Stomach (tissue), 9 donors: Measurements from ENCODE around the gene MRPL12. TPM values are rescaled to one million over a fixed set of nuclear protein-coding genes. Genes with fewer than 3 reads are reported as not detected.

Experiments used
- DNase-seq, 2 donors: peaks; one replicate each; pipeline versions ENCODE4 v3.0.0 to v3.0.0-alpha.2; 2013 to 2019
- H3K27ac ChIP-seq, 5 donors: fragments of 200-600 bp in 4 of 5; sonication (generic) in 4 of 5; one replicate each; pipeline ENCODE4 v1.5.1; 2013 to 2019; ENCODE audit warnings: mild to moderate bottlenecking in 1 of 5, moderate library complexity in 1 of 5
- H3K27me3 ChIP-seq, 3 donors: fragments of 200-600 bp; sonication (generic); one replicate each; pipeline ENCODE4 v1.5.1; 2017 to 2019; ENCODE audit warnings: mixed run types in 1 of 3
- H3K36me3 ChIP-seq, 4 donors: fragments of 200-600 bp; sonication (generic); 1 replicate in 3 of 4; 2 replicates in 1 of 4; pipeline ENCODE4 v1.5.1; 2016 to 2019
- H3K4me1 ChIP-seq, 4 donors: fragments of 200-600 bp; sonication (generic); one replicate each; pipeline ENCODE4 v1.5.1; 2016 to 2019
- H3K4me3 ChIP-seq, 4 donors: fragments of 200-600 bp; sonication (generic) in 3 of 4; one replicate each; pipeline ENCODE4 v1.5.1; 2016 to 2019; ENCODE audit warnings: mild to moderate bottlenecking in 1 of 4
- H3K9me3 ChIP-seq, 4 donors: fragments of 200-600 bp; sonication (generic); one replicate each; pipeline ENCODE4 v1.5.1; 2016 to 2019
- EP300 ChIP-seq: sonication (generic); formaldehyde crosslinking; IDR thresholded peaks from one replicate; pipeline ENCODE4 v1.6.1; 2017; ENCODE audit warnings: antibody characterized with exemption
- POLR2A ChIP-seq, 4 donors: fragments of 450-650 bp; IDR thresholded peaks; one replicate each; pipeline ENCODE4 v1.6.1; 2016; ENCODE audit warnings: antibody characterized with exemption in 4 of 4, control low read depth in 2 of 4, mild to moderate bottlenecking in 1 of 4, moderate library complexity in 1 of 4
- POLR2AphosphoS5 ChIP-seq, 3 donors: sonication (generic); formaldehyde crosslinking; IDR thresholded peaks; one replicate each; pipeline ENCODE4 v1.6.1; 2016; ENCODE audit warnings: antibody characterized with exemption in 3 of 3
- WGBS, 5 donors: extraction: QIAGEN DNeasy Blood & Tissue Kit in 3 of 5; methylation state at CpG; one replicate each; pipeline versions ENCODE4 v1.1.5 to v1.1.7; 2013 to 2018; 5-methylcytosine and 5-hydroxymethylcytosine counted together
- intact Hi-C: fragments of 100-400 bp; cut with DNase I; formaldehyde crosslinking; loops from one replicate; pipeline ENCODE4 v1.15.1; 2023; ENCODE audit warnings: low total_unique reads
- polyA plus RNA-seq, 3 donors: library from polyadenylated mRNA; stranded (reverse); fragments of 200-250 nt; gene quantifications; one replicate each; pipeline ENCODE4 v1.2.3, GENCODE V29; 2013
- total RNA-seq, 5 donors: library from RNA; depleted of rRNA; stranded (reverse); fragments of >200 nt; gene quantifications; one replicate each; pipeline versions ENCODE4 v1.1.0 to v1.2.3, GENCODE V29; 2014 to 2016
- TF ChIP-seq, protein P1 (sequence below), 7 experiments: fragments of 450-650 bp in 4 of 7; fragments of 200-600 bp in 3 of 7; sonication (generic) in 3 of 7; IDR thresholded peaks; one replicate each; pipeline ENCODE4 v1.5.1; 2016 to 2019; ENCODE audit warnings: antibody characterized with exemption in 7 of 7, control low read depth in 2 of 7, mild to moderate bottlenecking in 1 of 7
- donor health status: healthy with polysubstance abuse.
- donor health status: Bipolar disorder and iron deficiency.
- donor health status: healthy.

The MRPL12 gene
- total and polyA plus RNA-seq, 8 donors: 3.5 to 178 (median 71.0) TPM

DNA sequence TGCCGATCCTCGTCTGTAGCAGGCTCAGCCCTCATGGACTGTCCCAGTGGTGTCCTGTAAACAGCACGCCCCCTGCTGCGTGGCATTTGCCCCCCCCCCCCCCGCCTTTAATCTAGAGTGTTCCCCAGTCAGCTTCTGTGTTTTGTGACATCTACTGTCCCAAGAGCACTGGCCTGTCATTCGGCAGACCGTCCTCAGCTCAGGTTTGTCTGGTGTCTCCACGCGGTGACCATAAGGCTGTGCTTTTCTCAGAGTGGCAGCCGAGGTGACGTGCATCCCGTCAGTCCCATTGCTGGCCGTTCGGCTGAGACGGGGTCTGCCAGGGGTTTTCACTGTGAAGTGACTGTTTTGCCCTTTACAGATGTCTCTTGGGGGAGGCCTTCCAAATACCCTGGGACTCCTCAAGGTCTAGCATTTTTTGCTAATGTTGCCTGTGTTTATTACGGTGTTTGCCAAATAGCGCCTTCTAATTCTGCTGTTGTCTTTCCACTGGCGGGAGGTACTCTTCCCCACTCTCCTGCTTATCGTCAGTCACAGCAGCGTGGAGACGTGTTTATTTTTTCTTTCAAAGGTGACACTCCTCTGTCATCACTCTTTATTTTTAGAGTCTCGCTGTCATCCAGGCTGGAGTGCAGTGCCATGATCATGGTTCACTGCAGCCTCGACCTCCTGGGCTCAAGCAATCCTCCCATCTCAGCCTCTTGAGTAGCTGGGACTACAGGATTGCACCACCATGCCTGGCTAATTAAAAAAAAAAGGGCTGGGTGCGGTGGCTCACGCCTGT is 5.7 kb upstream of the MRPL12 start:
- Histone ChIP-seq H3K9me3 (no peaks in the 10 kb centered on the region), H3K27ac (no peak overlapping the region), H3K36me3 (peaks cover 78 to 96% (median 93%) of the 10 kb centered on the region in 4 donors), H3K4me1 (peaks cover 21 to 23% (median 22%) of the 10 kb centered on the region in 4 donors), H3K4me3 (no peak overlapping the region), H3K27me3 (no peaks in the 10 kb centered on the region)
- intact Hi-C loops: no loop called here
- WGBS, 5 donors: 83 to 86% (median 84%) methylated on average over 23 to 25 of the region's 25 CpGs
- no peak for DNase-seq
- TF ChIP-seq POLR2A (IDR thresholded peaks at IDR 0.05): no peak
- TF ChIP-seq, protein P1, sequence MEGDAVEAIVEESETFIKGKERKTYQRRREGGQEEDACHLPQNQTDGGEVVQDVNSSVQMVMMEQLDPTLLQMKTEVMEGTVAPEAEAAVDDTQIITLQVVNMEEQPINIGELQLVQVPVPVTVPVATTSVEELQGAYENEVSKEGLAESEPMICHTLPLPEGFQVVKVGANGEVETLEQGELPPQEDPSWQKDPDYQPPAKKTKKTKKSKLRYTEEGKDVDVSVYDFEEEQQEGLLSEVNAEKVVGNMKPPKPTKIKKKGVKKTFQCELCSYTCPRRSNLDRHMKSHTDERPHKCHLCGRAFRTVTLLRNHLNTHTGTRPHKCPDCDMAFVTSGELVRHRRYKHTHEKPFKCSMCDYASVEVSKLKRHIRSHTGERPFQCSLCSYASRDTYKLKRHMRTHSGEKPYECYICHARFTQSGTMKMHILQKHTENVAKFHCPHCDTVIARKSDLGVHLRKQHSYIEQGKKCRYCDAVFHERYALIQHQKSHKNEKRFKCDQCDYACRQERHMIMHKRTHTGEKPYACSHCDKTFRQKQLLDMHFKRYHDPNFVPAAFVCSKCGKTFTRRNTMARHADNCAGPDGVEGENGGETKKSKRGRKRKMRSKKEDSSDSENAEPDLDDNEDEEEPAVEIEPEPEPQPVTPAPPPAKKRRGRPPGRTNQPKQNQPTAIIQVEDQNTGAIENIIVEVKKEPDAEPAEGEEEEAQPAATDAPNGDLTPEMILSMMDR (IDR thresholded peaks at IDR 0.05): no peak
- TF ChIP-seq POLR2AphosphoS5 (IDR thresholded peaks at IDR 0.05): no peak

DNA sequence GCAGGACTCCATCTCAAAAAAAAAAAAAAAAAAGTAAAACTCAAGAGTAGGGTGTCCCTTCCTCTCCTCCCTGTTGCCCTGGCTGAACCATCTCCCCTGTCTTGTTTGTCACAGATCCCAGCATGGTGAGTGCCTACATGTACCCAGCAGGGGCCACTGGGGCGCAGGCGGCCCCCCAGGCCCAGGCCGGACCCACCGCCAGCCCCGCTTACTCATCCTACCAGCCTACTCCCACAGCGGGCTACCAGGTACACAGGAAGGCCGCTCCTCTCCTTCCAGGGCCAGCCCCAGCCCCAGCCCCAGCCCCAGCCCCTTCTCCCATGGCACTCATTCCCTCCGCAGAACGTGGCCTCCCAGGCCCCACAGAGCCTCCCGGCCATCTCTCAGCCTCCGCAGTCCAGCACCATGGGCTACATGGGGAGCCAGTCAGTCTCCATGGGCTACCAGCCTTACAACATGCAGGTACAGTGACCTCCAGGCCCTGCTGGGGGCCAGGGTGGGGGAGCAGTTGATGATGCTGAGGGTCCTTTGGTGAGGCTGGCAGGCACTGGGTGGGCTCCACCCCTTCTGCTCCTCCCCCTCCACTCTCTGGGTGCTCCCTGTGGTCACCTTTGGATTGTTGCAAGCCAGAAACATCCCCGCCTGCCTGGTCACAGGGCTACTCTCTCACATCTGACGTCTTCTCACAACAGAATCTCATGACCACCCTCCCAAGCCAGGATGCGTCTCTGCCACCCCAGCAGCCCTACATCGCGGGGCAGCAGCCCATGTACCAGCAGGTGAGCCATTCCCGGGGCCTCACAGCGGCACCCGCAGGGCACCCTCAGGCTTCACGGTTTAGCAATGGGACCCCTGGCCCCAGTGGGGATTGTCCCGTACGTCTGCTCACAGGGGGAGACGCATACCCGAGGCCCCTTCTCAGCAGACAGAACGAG is 2.5 kb upstream of the MRPL12 start:
- peak overlapping the region in 1 of 5 donors; percentile 34 for H3K27ac ChIP-seq
- no peaks in the 10 kb centered on the region for H3K27me3 ChIP-seq
- intact Hi-C loops: no loop called here
- H3K36me3 ChIP-seq: peaks cover 49 to 70% (median 69%) of the 10 kb centered on the region in 4 donors
- H3K4me3 ChIP-seq: peak overlapping the region in 1 of 4 donors; percentile 86
- no peaks in the 10 kb centered on the region for H3K9me3 ChIP-seq
- TF ChIP-seq POLR2AphosphoS5 (IDR thresholded peaks at IDR 0.05): no peak
- TF ChIP-seq POLR2A (IDR thresholded peaks at IDR 0.05): no peak
- TF ChIP-seq, protein P1 (IDR thresholded peaks at IDR 0.05): no peak
- TF ChIP-seq EP300: no peak
- no peak for DNase-seq
- peaks cover 33 to 43% (median 40%) of the 10 kb centered on the region in 4 donors for H3K4me1 ChIP-seq
- WGBS, 5 donors: 83 to 88% (median 84%) methylated on average over 18 to 25 of the region's 25 CpGs

DNA sequence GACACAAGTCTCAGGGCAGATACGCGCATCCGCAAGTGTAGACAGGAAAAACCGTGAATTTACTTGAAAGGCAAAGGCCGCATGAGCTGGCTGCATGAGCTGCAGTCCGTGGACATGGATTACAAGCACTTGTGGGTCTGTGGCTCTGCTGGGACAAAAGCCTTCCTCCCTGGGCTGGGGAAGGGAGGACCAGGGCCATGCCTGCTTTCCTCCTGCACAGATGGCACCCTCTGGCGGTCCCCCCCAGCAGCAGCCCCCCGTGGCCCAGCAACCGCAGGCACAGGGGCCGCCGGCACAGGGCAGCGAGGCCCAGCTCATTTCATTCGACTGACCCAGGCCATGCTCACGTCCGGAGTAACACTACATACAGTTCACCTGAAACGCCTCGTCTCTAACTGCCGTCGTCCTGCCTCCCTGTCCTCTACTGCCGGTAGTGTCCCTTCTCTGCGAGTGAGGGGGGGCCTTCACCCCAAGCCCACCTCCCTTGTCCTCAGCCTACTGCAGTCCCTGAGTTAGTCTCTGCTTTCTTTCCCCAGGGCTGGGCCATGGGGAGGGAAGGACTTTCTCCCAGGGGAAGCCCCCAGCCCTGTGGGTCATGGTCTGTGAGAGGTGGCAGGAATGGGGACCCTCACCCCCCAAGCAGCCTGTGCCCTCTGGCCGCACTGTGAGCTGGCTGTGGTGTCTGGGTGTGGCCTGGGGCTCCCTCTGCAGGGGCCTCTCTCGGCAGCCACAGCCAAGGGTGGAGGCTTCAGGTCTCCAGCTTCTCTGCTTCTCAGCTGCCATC is 1.7 kb upstream of the MRPL12 start:
- 54 to 75% (median 61%) methylated on average over 17 to 23 of the region's 23 CpGs for WGBS, 5 donors
- Histone ChIP-seq H3K36me3 (peaks cover 50 to 70% (median 69%) of the 10 kb centered on the region in 4 donors), H3K9me3 (no peaks in the 10 kb centered on the region), H3K4me3 (peak overlapping the region; percentile 79 to 87 (median 86)), H3K27ac (peak overlapping the region in 4 of 5 donors; percentile 95 to 98 (median 95)), H3K4me1 (peaks cover 33 to 43% (median 40%) of the 10 kb centered on the region in 4 donors), H3K27me3 (no peaks in the 10 kb centered on the region)
- no peak for DNase-seq
- intact Hi-C loops: no loop called here
- TF ChIP-seq EP300: no peak
- TF ChIP-seq POLR2AphosphoS5 (IDR thresholded peaks at IDR 0.05): no peak
- TF ChIP-seq POLR2A (IDR thresholded peaks at IDR 0.05): no peak
- TF ChIP-seq, protein P1 (IDR thresholded peaks at IDR 0.05): no peak
